Posterior vena cava (tissue), 2 donors: ENCODE measurements around the gene LRRC45. TPM values are rescaled to one million over a fixed set of nuclear protein-coding genes. Genes with fewer than 3 reads are reported as not detected.

ENCODE experiments used
- DNase-seq: peaks from one replicate; pipeline ENCODE4 v3.0.0-alpha.2; 2020; ENCODE audit warnings: low spot score
- intact Hi-C, 2 donors: fragments of 100-400 bp; cut with DNase I; formaldehyde crosslinking; loops; one replicate each; pipeline versions ENCODE4 v1.14.1 to v1.14.2; 2022 to 2023
- total RNA-seq, 2 donors: library from RNA; stranded (reverse); fragmentation: NEBNext Ultra II Directional; extraction: Animal tissue kit (Norgen Biotek cat#: 25700); gene quantifications; one replicate each; pipeline ENCODE4 v1.2.1, GENCODE V29; 2021
- donor health status: DM: yes; HTN: yes; CAD: no.
- donor health status: DM: yes; HTN: yes; CAD: no.

The LRRC45 gene
- total RNA-seq, 2 donors from 2014 or later: 3.8 to 5.7 TPM

- intact Hi-C loops: no loop called here
- no peak for DNase-seq
Measured at GRCh38 chr17:82065193-82065637, 42.1 kb downstream of the LRRC45 start.

GRCh38 chr17:82065638-82066303 lies 42.7 kb downstream of the LRRC45 start, which contains the start of gene DUS1L:
Gene DUS1L (minus strand): TSS chr17:82065804. CDS start chr17:82065059, 745 bp downstream.
- peak; percentile 91 for DNase-seq
- intact Hi-C loops: no loop called here

- intact Hi-C loops: no loop called here
- no peak for DNase-seq
Measured at GRCh38 chr17:82070611-82071010, 47.5 kb downstream of the LRRC45 start.

GRCh38 chr17:82072827-82073226 lies 49.7 kb downstream of the LRRC45 start:
- no peak for DNase-seq
- intact Hi-C loops: no loop called here

GRCh38 chr17:82073446-82073845 lies 50.3 kb downstream of the LRRC45 start:
- intact Hi-C loops: no loop called here
- DNase-seq: no peak

GRCh38 chr17:82076018-82076784 lies 53.1 kb downstream of the LRRC45 start:
- intact Hi-C loops: no loop called here

GRCh38 chr17:82076785-82077591 lies 53.9 kb downstream of the LRRC45 start:
- intact Hi-C loops: no loop called here
- no peak for DNase-seq

More at GRCh38 chr17:82076018-82076784, 53.1 kb downstream of the LRRC45 start:
- no peak for DNase-seq

- intact Hi-C loops: no loop called here
- no peak for DNase-seq
Measured at GRCh38 chr17:82077617-82078358, 54.7 kb downstream of the LRRC45 start.

GRCh38 chr17:82078433-82078832 lies 55.3 kb downstream of the LRRC45 start:
- intact Hi-C loops: no loop called here
- DNase-seq: no peak

- intact Hi-C loops: no loop called here
Measured at GRCh38 chr17:82079001-82079677, 56.0 kb downstream of the LRRC45 start.

GRCh38 chr17:82080048-82080788 lies 57.1 kb downstream of the LRRC45 start:
- intact Hi-C loops: no loop called here

More at GRCh38 chr17:82079001-82079677, 56.0 kb downstream of the LRRC45 start:
- no peak for DNase-seq

More at GRCh38 chr17:82080048-82080788, 57.1 kb downstream of the LRRC45 start:
- no peak for DNase-seq

Other genes with a start within 250 kb of the LRRC45 start
- not detected for gene GCGR, start 219.2 kb upstream of the LRRC45 start, total RNA-seq
- gene MCRIP1, start 190.0 kb upstream of the LRRC45 start, total RNA-seq: 100 to 1,000 TPM in 1 of 2 donors, 10 to 100 TPM in 1; 97.6 to 101 TPM
- not detected for gene PPP1R27, start 188.3 kb upstream of the LRRC45 start, total RNA-seq
- gene P4HB, start 162.8 kb upstream of the LRRC45 start, total RNA-seq: 100 to 1,000 TPM; 339 to 482 TPM
- gene ARHGDIA, start 152.0 kb upstream of the LRRC45 start, total RNA-seq: 100 to 1,000 TPM; 375 to 421 TPM
- gene ALYREF, start 131.7 kb upstream of the LRRC45 start, total RNA-seq: 10 to 100 TPM; 34.3 to 36.3 TPM
- 10 to 100 TPM; 73.3 to 84.8 TPM for gene ANAPC11, start 131.6 kb upstream of the LRRC45 start, total RNA-seq
- under 1 TPM; 0.29 to 0.46 TPM for gene NPB, start 121.1 kb upstream of the LRRC45 start, total RNA-seq
- gene PCYT2, start 111.9 kb upstream of the LRRC45 start, total RNA-seq: 10 to 100 TPM in 1 of 2 donors, 1 to 10 TPM in 1; 8.7 to 14.9 TPM
- gene SIRT7, start 105.1 kb upstream of the LRRC45 start, total RNA-seq: 10 to 100 TPM; 11.8 to 13.1 TPM
- gene MAFG, start 95.6 kb upstream of the LRRC45 start, total RNA-seq: 10 to 100 TPM; 25.0 to 36.2 TPM
- gene PYCR1, start 86.0 kb upstream of the LRRC45 start, total RNA-seq: 10 to 100 TPM in 1 of 2 donors, 1 to 10 TPM in 1; 6.7 to 16.6 TPM
- gene MYADML2, start 76.1 kb upstream of the LRRC45 start, total RNA-seq: not detected
- not detected for gene NOTUM, start 62.1 kb upstream of the LRRC45 start, total RNA-seq
- gene ASPSCR1, start 45.7 kb upstream of the LRRC45 start, total RNA-seq: 10 to 100 TPM; 19.6 to 25.2 TPM
- 10 to 100 TPM; 30.9 to 31.7 TPM for gene CENPX, start 427 bp upstream of the LRRC45 start, total RNA-seq
- gene RAC3, start 8.4 kb downstream of the LRRC45 start, total RNA-seq: 1 to 10 TPM; 1.0 to 1.3 TPM
- 10 to 100 TPM; 44.1 to 52.1 TPM for gene DCXR, start 14.4 kb downstream of the LRRC45 start, total RNA-seq
- gene RFNG, start 28.5 kb downstream of the LRRC45 start, total RNA-seq: 10 to 100 TPM; 23.7 to 26.4 TPM
- gene GPS1, start 28.6 kb downstream of the LRRC45 start, total RNA-seq: 10 to 100 TPM; 54.6 to 62.7 TPM
- 10 to 100 TPM; 47.8 to 48.6 TPM for gene DUS1L, start 42.5 kb downstream of the LRRC45 start, total RNA-seq
- gene FASN, start 74.9 kb downstream of the LRRC45 start, total RNA-seq: 10 to 100 TPM; 41.9 to 50.6 TPM
- 10 to 100 TPM; 20.3 to 28.5 TPM for gene CCDC57, start 189.5 kb downstream of the LRRC45 start, total RNA-seq
- gene SLC16A3, start 205.7 kb downstream of the LRRC45 start, total RNA-seq: 10 to 100 TPM; 53.7 to 65.6 TPM